Left ventricle myocardium inferior (tissue), 1 donor: ENCODE measurements around the gene LDLRAD3. TPM values are rescaled to one million over a fixed set of nuclear protein-coding genes. Genes with fewer than 3 reads are reported as not detected.

Experiments used
- DNase-seq: peaks from one replicate; pipeline ENCODE4 v3.0.0-alpha.2; 2020
- H3K27ac ChIP-seq: fragments of 200-600 bp; replicated peaks from 2 replicates; pipeline ENCODE4 v1.8.0; 2021
- H3K27me3 ChIP-seq: fragments of 200-600 bp; 2 replicates; pipeline ENCODE4 v1.8.0; 2021; ENCODE audit warnings: low read depth
- H3K36me3 ChIP-seq: fragments of 200-600 bp; 2 replicates; pipeline ENCODE4 v1.8.0; 2021
- H3K4me1 ChIP-seq: fragments of 200-600 bp; 2 replicates; pipeline ENCODE4 v1.8.0; 2021
- H3K4me3 ChIP-seq: fragments of 200-600 bp; 2 replicates; pipeline ENCODE4 v1.8.0; 2021; ENCODE audit warnings: mild to moderate bottlenecking, moderate library complexity
- H3K9me3 ChIP-seq: fragments of 200-600 bp; replicated peaks from 2 replicates; pipeline ENCODE4 v1.8.0; 2021
- intact Hi-C: fragments of 100-400 bp; cut with micrococcal nuclease; formaldehyde crosslinking; loops from one replicate; pipeline ENCODE4 v1.11.0; 2022
- total RNA-seq: library from RNA; stranded (reverse); fragmentation: NEBNext Ultra II Directional; extraction: Animal tissue kit (Norgen Biotek cat#: 25700); gene quantifications from one replicate; pipeline ENCODE4 v1.2.1, GENCODE V29; 2021
- TF ChIP-seq, protein P1 (sequence below): fragments of 200-600 bp; IDR thresholded peaks from 2 replicates; pipeline ENCODE4 v1.8.0; 2021; ENCODE audit warnings: antibody characterized with exemption, mild to moderate bottlenecking, borderline replicate concordance
- donor health status: DM: no; HTN: yes; CAD: no; lungs with severe emphysema.

LDLRAD3 gene
- total RNA-seq, 1 donor from 2014 or later: 1.0 TPM

DNA sequence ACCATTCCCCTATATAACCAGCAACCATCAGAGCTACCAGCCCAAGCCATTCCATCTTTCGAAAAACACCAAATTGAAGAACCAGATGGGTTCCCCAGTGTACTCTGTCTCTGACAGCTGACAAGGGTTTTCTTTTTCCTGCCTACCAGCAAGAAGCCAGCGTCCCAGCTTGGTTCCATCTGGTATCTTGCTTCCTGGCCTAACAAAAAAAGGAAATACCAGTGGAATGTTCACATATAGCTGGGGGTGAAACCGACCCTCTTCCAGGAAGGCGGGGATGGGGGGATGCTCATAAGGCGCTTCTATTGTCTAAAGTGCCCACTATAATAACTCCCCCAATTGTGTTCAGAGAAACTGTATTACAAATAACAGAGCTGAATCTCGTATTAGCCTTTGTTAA, 172.3 kb downstream of the LDLRAD3 start:
- Histone ChIP-seq H3K4me1 (no peaks in the 10 kb centered on the region), H3K27me3 (peaks cover 59% of the 10 kb centered on the region), H3K27ac (no peak overlapping the region), H3K9me3 (peaks cover 21% of the 10 kb centered on the region), H3K4me3 (no peak overlapping the region), H3K36me3 (no peaks in the 10 kb centered on the region)
- intact Hi-C loops: no loop called here
- no peak for DNase-seq
- TF ChIP-seq, protein P1, sequence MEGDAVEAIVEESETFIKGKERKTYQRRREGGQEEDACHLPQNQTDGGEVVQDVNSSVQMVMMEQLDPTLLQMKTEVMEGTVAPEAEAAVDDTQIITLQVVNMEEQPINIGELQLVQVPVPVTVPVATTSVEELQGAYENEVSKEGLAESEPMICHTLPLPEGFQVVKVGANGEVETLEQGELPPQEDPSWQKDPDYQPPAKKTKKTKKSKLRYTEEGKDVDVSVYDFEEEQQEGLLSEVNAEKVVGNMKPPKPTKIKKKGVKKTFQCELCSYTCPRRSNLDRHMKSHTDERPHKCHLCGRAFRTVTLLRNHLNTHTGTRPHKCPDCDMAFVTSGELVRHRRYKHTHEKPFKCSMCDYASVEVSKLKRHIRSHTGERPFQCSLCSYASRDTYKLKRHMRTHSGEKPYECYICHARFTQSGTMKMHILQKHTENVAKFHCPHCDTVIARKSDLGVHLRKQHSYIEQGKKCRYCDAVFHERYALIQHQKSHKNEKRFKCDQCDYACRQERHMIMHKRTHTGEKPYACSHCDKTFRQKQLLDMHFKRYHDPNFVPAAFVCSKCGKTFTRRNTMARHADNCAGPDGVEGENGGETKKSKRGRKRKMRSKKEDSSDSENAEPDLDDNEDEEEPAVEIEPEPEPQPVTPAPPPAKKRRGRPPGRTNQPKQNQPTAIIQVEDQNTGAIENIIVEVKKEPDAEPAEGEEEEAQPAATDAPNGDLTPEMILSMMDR: no peak

DNA sequence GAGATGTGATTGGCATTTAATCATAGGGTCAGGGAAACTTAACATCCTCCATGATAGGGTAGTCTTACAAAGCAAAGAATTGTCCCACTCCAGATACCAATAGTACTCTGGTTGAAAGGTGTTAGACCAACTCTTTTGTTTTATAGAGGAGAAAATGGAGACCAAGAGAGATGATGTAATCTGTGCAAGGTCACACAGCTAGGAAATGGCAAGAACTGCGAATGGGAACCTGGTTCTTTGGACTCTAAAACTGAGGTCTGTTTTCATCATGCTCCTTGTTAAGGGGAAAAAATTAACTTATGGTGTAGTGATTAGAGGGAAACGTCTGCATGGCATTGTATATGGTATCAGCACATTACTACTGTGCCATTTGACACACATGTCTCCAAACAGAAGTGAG, 174.2 kb downstream of the LDLRAD3 start:
- intact Hi-C loops: no loop called here
- TF ChIP-seq, protein P1: no peak
- H3K36me3 ChIP-seq: no peaks in the 10 kb centered on the region

DNA sequence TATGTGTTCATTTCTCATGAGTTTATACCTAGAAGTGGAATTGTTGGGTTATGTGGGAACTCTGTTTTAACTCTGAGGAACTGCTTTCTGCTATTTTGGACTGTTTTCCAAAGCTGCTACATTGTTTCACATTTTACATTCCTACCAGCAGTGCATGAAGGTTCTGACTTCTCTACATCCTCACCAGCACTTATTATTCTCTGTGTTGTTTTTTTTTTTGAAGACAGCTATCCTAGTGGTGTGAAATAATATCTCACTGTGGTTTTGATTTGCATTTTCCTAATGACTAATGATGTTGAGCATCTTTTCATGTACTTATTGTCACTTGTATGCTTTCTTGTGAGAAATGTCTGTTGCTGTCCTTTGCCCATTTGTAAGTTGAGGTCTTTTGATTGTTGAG, 175.4 kb downstream of the LDLRAD3 start:
- Histone ChIP-seq H3K4me1 (no peaks in the 10 kb centered on the region), H3K36me3 (no peaks in the 10 kb centered on the region), H3K9me3 (peaks cover 5% of the 10 kb centered on the region), H3K27me3 (peaks cover 40% of the 10 kb centered on the region), H3K4me3 (no peak overlapping the region), H3K27ac (no peak overlapping the region)
- intact Hi-C loops: no loop called here
- TF ChIP-seq, protein P1: no peak
- DNase-seq: no peak

More for the DNA sequence above, 174.2 kb downstream of the LDLRAD3 start:
- Histone ChIP-seq H3K9me3 (peaks cover 17% of the 10 kb centered on the region), H3K27ac (no peak overlapping the region), H3K4me1 (no peaks in the 10 kb centered on the region), H3K4me3 (no peak overlapping the region), H3K27me3 (peaks cover 52% of the 10 kb centered on the region)
- DNase-seq: no peak

DNA sequence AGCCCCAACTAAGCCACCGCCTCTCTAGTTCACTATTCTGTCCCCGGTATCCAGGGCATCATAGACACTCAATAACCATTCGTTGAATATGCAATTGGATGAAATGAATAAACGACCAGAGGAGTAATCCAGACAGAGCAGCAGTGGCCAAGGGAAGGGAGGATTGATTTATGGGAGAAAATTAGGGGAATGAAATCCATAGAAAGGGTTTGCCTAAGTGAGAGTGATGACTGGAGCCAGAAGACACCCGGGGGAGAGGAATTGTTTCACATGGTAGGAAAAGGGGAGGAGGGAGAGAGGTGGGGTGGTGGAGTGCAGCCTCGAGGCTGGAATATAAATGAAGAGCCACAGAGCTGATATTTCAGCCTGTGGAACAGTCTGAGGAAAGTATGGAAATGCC, 177.2 kb downstream of the LDLRAD3 start:
- TF ChIP-seq, protein P1: no peak
- intact Hi-C loops: no loop called here
- Histone ChIP-seq H3K27ac (no peak overlapping the region), H3K4me3 (no peak overlapping the region), H3K27me3 (peaks cover 36% of the 10 kb centered on the region), H3K9me3 (no peaks in the 10 kb centered on the region), H3K4me1 (no peaks in the 10 kb centered on the region), H3K36me3 (no peaks in the 10 kb centered on the region)
- DNase-seq: no peak

DNA sequence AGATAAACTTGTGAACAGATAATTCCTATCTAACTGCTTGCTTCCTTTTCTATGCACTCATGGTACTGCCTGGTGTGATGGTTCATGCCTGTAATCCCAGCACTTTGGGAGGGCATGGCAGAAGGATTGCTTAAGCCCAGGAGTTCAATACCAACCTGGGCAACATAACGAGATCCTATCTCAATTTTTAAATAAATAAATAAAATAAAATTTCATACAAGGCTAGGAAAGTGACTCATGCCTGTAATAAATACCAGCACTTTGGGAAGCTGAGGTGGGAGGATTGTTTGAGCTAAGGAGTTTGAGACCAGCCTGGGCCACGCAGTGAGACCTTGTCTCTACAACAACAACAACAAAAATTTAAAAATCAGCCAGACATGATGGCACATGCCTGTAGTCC, 178.8 kb downstream of the LDLRAD3 start:
- H3K4me1 ChIP-seq: no peaks in the 10 kb centered on the region
- peaks cover 37% of the 10 kb centered on the region for H3K27me3 ChIP-seq
- DNase-seq: no peak
- intact Hi-C loops: no loop called here
- H3K9me3 ChIP-seq: no peaks in the 10 kb centered on the region
- no peak overlapping the region for H3K27ac ChIP-seq
- H3K36me3 ChIP-seq: no peaks in the 10 kb centered on the region
- H3K4me3 ChIP-seq: no peak overlapping the region
- TF ChIP-seq, protein P1: no peak
